CD14-positive monocyte (primary cell): ENCODE data around the gene KIF17. TPM values are rescaled to one million over a fixed set of nuclear protein-coding genes. Genes with fewer than 3 reads are reported as not detected.

Experiments used
- DNase-seq, 3 donors: peaks; one replicate each; pipeline ENCODE4 v3.0.0-alpha.2; 2011 to 2022
- H2AFZ ChIP-seq: 2 replicates; pipeline ENCODE4 v1.6.0; 2012; ENCODE audit warnings: mild to moderate bottlenecking, low read depth, low read length, inconsistent platforms; ENCODE audit not compliant: insufficient read depth, poor library complexity, severe bottlenecking
- H3K27ac ChIP-seq, 2 donors: 1 replicate in 1 of 2; 2 replicates in 1 of 2; pipeline ENCODE4 v1.5.1; 2012 to 2013; ENCODE audit warnings: low read length in 2 of 2, control low read depth in 1 of 2, inconsistent platforms in 1 of 2, low read depth in 1 of 2, mild to moderate bottlenecking in 1 of 2
- H3K27me3 ChIP-seq, 2 donors: one replicate each; pipeline versions ENCODE4 v1.6.0 to v1.6.1; 2011 to 2013; ENCODE audit warnings: low read length in 2 of 2; ENCODE audit not compliant: control insufficient read depth in 2 of 2, insufficient read depth in 2 of 2
- H3K36me3 ChIP-seq, 2 donors: replicated peaks in 1 of 2; 1 replicate in 1 of 2; 2 replicates in 1 of 2; pipeline versions ENCODE4 v1.5.1 to v1.6.1; 2012 to 2013; ENCODE audit warnings: low read length in 2 of 2, control low read depth in 1 of 2, inconsistent platforms in 1 of 2, mild to moderate bottlenecking in 1 of 2; ENCODE audit not compliant: insufficient read depth in 2 of 2, control insufficient read depth in 1 of 2
- H3K4me1 ChIP-seq, 2 donors: 1 replicate in 1 of 2; 2 replicates in 1 of 2; pipeline versions ENCODE4 v1.5.1 to v1.6.1; 2012 to 2013; ENCODE audit warnings: low read length in 2 of 2, control low read depth in 1 of 2, inconsistent platforms in 1 of 2, mild to moderate bottlenecking in 1 of 2, moderate library complexity in 1 of 2; ENCODE audit not compliant: insufficient read depth in 2 of 2, control insufficient read depth in 1 of 2
- H3K4me2 ChIP-seq: replicated peaks from 2 replicates; pipeline ENCODE3; 2012; ENCODE audit warnings: low read length, moderate library complexity, mild to moderate bottlenecking; ENCODE audit not compliant: poor library complexity, severe bottlenecking; ENCODE audit errors: extremely low read depth
- H3K4me3 ChIP-seq, 3 experiments: fragments of 200-600 bp in 1 of 3; sonication (generic) in 1 of 3; replicated peaks in 1 of 3; 1 replicate in 2 of 3; 2 replicates in 1 of 3; pipeline ENCODE4 v1.5.1; 2011 to 2013; ENCODE audit warnings: low read length in 3 of 3, mild to moderate bottlenecking in 3 of 3, control low read depth in 2 of 3, low read depth in 2 of 3, inconsistent platforms in 1 of 3, moderate library complexity in 1 of 3
- H3K79me2 ChIP-seq: 2 replicates; pipeline ENCODE4 v1.6.0; 2012; ENCODE audit warnings: mild to moderate bottlenecking, control low read depth, inconsistent platforms, low read length, moderate library complexity; ENCODE audit not compliant: insufficient read depth
- H3K9ac ChIP-seq: 2 replicates; pipeline ENCODE4 v1.6.0; 2017; ENCODE audit warnings: low read length, mild to moderate bottlenecking; ENCODE audit not compliant: insufficient read depth, poor library complexity, severe bottlenecking
- H3K9me3 ChIP-seq, 2 donors: replicated peaks in 1 of 2; 1 replicate in 1 of 2; 2 replicates in 1 of 2; pipeline versions ENCODE4 v1.5.1 to v1.6.1; 2012 to 2013; ENCODE audit warnings: low read length in 2 of 2, control low read depth in 1 of 2; ENCODE audit not compliant: control insufficient read depth in 1 of 2, insufficient read depth in 1 of 2
- H4K20me1 ChIP-seq: 2 replicates; pipeline ENCODE4 v1.6.0; 2012; ENCODE audit warnings: mild to moderate bottlenecking, low read length, control low read depth, moderate library complexity; ENCODE audit not compliant: insufficient read depth
- H3K27ac Mint-ChIP-seq, 7 donors: one replicate each; pipeline ENCODE4 v1.8.0; 2020; ENCODE audit warnings: mild to moderate bottlenecking in 7 of 7, mixed read lengths in 7 of 7, moderate library complexity in 6 of 7, inconsistent platforms in 2 of 7
- H3K27me3 Mint-ChIP-seq, 3 donors: one replicate each; pipeline ENCODE4 v1.8.0; 2021 to 2022; ENCODE audit warnings: low read depth in 3 of 3, mild to moderate bottlenecking in 3 of 3, mixed read lengths in 3 of 3, moderate library complexity in 3 of 3, inconsistent platforms in 1 of 3
- H3K36me3 Mint-ChIP-seq, 2 donors: one replicate each; pipeline ENCODE4 v1.8.0; 2020; ENCODE audit warnings: mixed read lengths in 2 of 2, inconsistent platforms in 1 of 2, mild to moderate bottlenecking in 1 of 2
- H3K4me1 Mint-ChIP-seq: one replicate; pipeline ENCODE4 v1.8.0; 2020; ENCODE audit warnings: mild to moderate bottlenecking, mixed read lengths
- H3K4me3 Mint-ChIP-seq, 2 donors: one replicate each; pipeline ENCODE4 v1.8.0; 2020; ENCODE audit warnings: mild to moderate bottlenecking in 2 of 2, mixed read lengths in 2 of 2, moderate library complexity in 1 of 2
- H3K9me3 Mint-ChIP-seq, 7 donors: one replicate each; pipeline ENCODE4 v1.8.0; 2020 to 2022; ENCODE audit warnings: mixed read lengths in 7 of 7, mild to moderate bottlenecking in 6 of 7, moderate library complexity in 6 of 7, inconsistent platforms in 2 of 7
- WGBS: methylation state at CpG from one replicate; pipeline ENCODE4 v1.1.5; 2013; ENCODE audit warnings: missing lambda C conversion rate; ENCODE audit not compliant: insufficient coverage; 5-methylcytosine and 5-hydroxymethylcytosine counted together
- intact Hi-C, 2 donors: fragments of 100-400 bp; cut with micrococcal nuclease; formaldehyde crosslinking; loops; one replicate each; pipeline versions ENCODE4 v1.15.0 to v1.15.1; 2023
- polyA plus RNA-seq, 3 donors: library from polyadenylated mRNA; depleted of rRNA in 1 of 3; unstranded in 2 of 3; stranded (reverse) in 1 of 3; fragments of 300-500 nt in 2 of 3; fragments of >200 nt in 1 of 3; fragmentation: Illumina TruSeq in 2 of 3; gene quantifications; 1 replicate in 2 of 3; 2 replicates in 1 of 3; pipeline ENCODE4 v1.2.3, GENCODE V29; 2012 to 2021
- TF ChIP-seq, protein P1 (sequence below): fragments of 200-600 bp; IDR thresholded peaks from one replicate; pipeline ENCODE4 v1.8.0; 2022; ENCODE audit warnings: antibody characterized with exemption, mild to moderate bottlenecking

KIF17 gene
- polyA plus RNA-seq, 3 donors = 0.16 TPM; not detected in 2

DNA sequence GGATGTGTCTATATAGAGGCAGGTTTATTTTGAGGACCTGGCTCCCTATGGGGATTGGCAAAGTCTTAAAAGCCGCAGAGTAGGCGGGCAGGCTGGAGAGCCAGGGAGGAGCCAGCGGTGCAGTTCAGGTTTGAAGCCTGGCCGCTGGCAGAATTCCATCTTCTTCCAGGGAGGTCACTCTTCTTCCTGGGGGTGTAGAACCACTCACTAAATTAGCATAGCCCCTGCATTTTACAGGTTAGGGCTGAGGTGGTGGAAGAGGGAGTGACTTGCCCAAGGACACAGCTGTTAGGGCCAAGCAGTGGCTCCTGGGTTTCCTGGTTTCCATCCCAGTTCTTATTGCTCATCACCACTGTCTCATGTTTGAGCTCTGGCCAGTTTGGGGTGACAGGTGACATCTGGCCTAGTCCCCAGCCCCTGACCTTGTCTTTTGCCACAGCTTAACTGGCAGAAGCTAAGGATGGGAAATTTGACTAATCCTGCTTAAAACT lies 83.2 kb downstream of the KIF17 start:
- H3K9me3 Mint-ChIP-seq = peaks cover 0 to 6% (median 0%) of the 10 kb centered on the region in 7 donors
- peak overlapping the region in 2 of 7 donors; percentile 18 to 86 for H3K27ac Mint-ChIP-seq
- peak overlapping the region; percentile 99 for H2AFZ ChIP-seq
- TF ChIP-seq, protein P1, sequence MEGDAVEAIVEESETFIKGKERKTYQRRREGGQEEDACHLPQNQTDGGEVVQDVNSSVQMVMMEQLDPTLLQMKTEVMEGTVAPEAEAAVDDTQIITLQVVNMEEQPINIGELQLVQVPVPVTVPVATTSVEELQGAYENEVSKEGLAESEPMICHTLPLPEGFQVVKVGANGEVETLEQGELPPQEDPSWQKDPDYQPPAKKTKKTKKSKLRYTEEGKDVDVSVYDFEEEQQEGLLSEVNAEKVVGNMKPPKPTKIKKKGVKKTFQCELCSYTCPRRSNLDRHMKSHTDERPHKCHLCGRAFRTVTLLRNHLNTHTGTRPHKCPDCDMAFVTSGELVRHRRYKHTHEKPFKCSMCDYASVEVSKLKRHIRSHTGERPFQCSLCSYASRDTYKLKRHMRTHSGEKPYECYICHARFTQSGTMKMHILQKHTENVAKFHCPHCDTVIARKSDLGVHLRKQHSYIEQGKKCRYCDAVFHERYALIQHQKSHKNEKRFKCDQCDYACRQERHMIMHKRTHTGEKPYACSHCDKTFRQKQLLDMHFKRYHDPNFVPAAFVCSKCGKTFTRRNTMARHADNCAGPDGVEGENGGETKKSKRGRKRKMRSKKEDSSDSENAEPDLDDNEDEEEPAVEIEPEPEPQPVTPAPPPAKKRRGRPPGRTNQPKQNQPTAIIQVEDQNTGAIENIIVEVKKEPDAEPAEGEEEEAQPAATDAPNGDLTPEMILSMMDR = no peak
- H3K4me3 ChIP-seq = peak overlapping the region; percentile 54 to 96 (median 92)
- DNase-seq = peak in 1 of 3 donors; percentile 19
- peaks cover 32% of the 10 kb centered on the region for H4K20me1 ChIP-seq
- H3K27ac ChIP-seq = no peak overlapping the region
- no peaks in the 10 kb centered on the region for H3K9me3 ChIP-seq
- H3K4me1 Mint-ChIP-seq = peaks cover 19% of the 10 kb centered on the region
- WGBS = 0% methylated on average over 3 of the region's 4 CpGs
- H3K4me2 ChIP-seq = peak overlapping the region; percentile 92
- H3K4me3 Mint-ChIP-seq = peak overlapping the region; percentile 80 to 89
- H3K27me3 ChIP-seq = no peaks in the 10 kb centered on the region
- peaks cover 15 to 16% of the 10 kb centered on the region in 2 donors for H3K4me1 ChIP-seq
- H3K79me2 ChIP-seq = peaks cover 16% of the 10 kb centered on the region
- peak overlapping the region; percentile 88 for H3K9ac ChIP-seq
- peaks cover 26 to 32% of the 10 kb centered on the region in 2 donors for H3K36me3 ChIP-seq
- peaks cover 25 to 35% of the 10 kb centered on the region in 2 donors for H3K36me3 Mint-ChIP-seq
- H3K27me3 Mint-ChIP-seq = peaks cover 0 to 2% (median 1%) of the 10 kb centered on the region in 3 donors
- intact Hi-C loops = loop anchor here in 1 of 2 donors (2.0 to 5.0 kb wide), 2 partner anchors 26 to 57 kb away; partner anchors contain the start of gene DDOST

DNA sequence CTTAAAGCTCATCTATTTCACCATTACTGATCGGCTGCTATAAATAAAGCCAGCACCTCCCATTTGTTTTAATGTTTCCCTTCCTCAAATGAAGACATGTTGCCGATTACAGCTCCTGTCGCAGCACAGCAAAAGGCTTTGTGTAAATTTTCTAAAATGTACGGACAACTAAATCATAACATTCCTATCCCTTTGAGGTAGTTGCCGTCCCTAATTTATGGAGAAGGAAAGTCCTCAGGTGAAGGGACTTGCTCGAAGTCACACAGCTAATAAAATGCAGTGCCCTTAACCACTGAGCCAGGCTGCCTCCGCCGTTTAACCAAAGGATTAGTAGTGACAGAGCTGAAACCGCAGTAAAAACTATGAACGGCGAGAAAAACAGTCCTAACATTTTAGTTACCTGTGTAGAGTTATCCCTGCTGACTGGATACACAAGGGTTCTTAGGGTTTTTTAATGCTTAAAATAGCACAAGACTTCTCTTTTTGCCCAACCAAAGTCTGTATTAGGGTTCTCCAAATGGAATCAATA lies 83.7 kb downstream of the KIF17 start:
- H3K36me3 ChIP-seq = peaks cover 21 to 27% of the 10 kb centered on the region in 2 donors
- TF ChIP-seq, protein P1 = no peak
- no peak for DNase-seq
- Mint-ChIP-seq H3K4me1 (peaks cover 19% of the 10 kb centered on the region), H3K9me3 (peaks cover 0 to 11% (median 4%) of the 10 kb centered on the region in 7 donors), H3K4me3 (peak overlapping the region; percentile 80 to 89), H3K27ac (peak overlapping the region; percentile 19 to 87 (median 77)), H3K27me3 (peaks cover 0 to 2% (median 1%) of the 10 kb centered on the region in 3 donors), H3K36me3 (peaks cover 20 to 31% of the 10 kb centered on the region in 2 donors)
- H3K4me3 ChIP-seq = peak overlapping the region; percentile 54 to 96 (median 92)
- no peaks in the 10 kb centered on the region for H3K27me3 ChIP-seq
- peaks cover 16% of the 10 kb centered on the region for H3K79me2 ChIP-seq
- peak overlapping the region; percentile 88 for H3K9ac ChIP-seq
- peaks cover 31% of the 10 kb centered on the region for H4K20me1 ChIP-seq
- H3K4me1 ChIP-seq = peaks cover 15 to 16% of the 10 kb centered on the region in 2 donors
- peaks cover 0 to 3% of the 10 kb centered on the region in 2 donors for H3K9me3 ChIP-seq
- 0% methylated on average over 5 of the region's 11 CpGs for WGBS
- H2AFZ ChIP-seq = peak overlapping the region; percentile 99
- peak overlapping the region; percentile 92 for H3K4me2 ChIP-seq
- peak overlapping the region; percentile 21 to 81 for H3K27ac ChIP-seq
- intact Hi-C loops = loop anchor here in 1 of 2 donors (2.0 to 5.0 kb wide), 2 partner anchors 27 to 57 kb away; partner anchors contain the start of gene DDOST
